ENCODE results near the gene CERKL. TPM values are rescaled to one million over a fixed set of nuclear protein-coding genes. Genes with fewer than 3 reads are reported as not detected.

CERKL gene
- total RNA-seq, 1 donor = 0.27 TPM

- no peak overlapping the region for H3K4me3 ChIP-seq (ENCODE audit: low read depth, low read length)
- no peak for DNase-seq (ENCODE audit: low read depth)
- TF ChIP-seq CTCF (IDR thresholded peaks at IDR 0.05; ENCODE audit: insufficient read depth, low read length) = no peak
Measured at GRCh38 chr2:181667234-181667633, 10.3 kb upstream of the CERKL start.

- H3K4me3 ChIP-seq (ENCODE audit: low read depth, low read length) = no peak overlapping the region
- no peak for DNase-seq (ENCODE audit: low read depth)
- TF ChIP-seq CTCF (IDR thresholded peaks at IDR 0.05; ENCODE audit: insufficient read depth, low read length) = no peak
Measured at GRCh38 chr2:181662287-181662686, 5.4 kb upstream of the CERKL start.

GRCh38 chr2:181660181-181660580 is 3.3 kb upstream of the CERKL start:
- no peak overlapping the region for H3K4me3 ChIP-seq (ENCODE audit: low read depth, low read length)
- no peak for TF ChIP-seq CTCF (IDR thresholded peaks at IDR 0.05; ENCODE audit: insufficient read depth, low read length)

GRCh38 chr2:181658444-181658843 is 1.5 kb upstream of the CERKL start:
- H3K4me3 ChIP-seq (ENCODE audit: low read depth, low read length) = no peak overlapping the region
- DNase-seq (ENCODE audit: low read depth) = no peak
- no peak for TF ChIP-seq CTCF (IDR thresholded peaks at IDR 0.05; ENCODE audit: insufficient read depth, low read length)

More at GRCh38 chr2:181660181-181660580, 3.3 kb upstream of the CERKL start:
- DNase-seq (ENCODE audit: low read depth) = no peak

- no peak for DNase-seq (ENCODE audit: low read depth)
- peak overlapping the region; percentile 59 for H3K4me3 ChIP-seq (ENCODE audit: low read depth, low read length)
- TF ChIP-seq CTCF (IDR thresholded peaks at IDR 0.05; ENCODE audit: insufficient read depth, low read length) = no peak
Measured at GRCh38 chr2:181657379-181657778, 474 bp upstream of the CERKL start.

GRCh38 chr2:181655519-181655918 is 1.4 kb downstream of the CERKL start:
- peak overlapping the region; percentile 11 for H3K4me3 ChIP-seq (ENCODE audit: low read depth, low read length)
- TF ChIP-seq CTCF (IDR thresholded peaks at IDR 0.05; ENCODE audit: insufficient read depth, low read length) = no peak
- peak; percentile 10 for DNase-seq (ENCODE audit: low read depth)

- TF ChIP-seq CTCF (IDR thresholded peaks at IDR 0.05; ENCODE audit: insufficient read depth, low read length) = no peak
- no peak for DNase-seq (ENCODE audit: low read depth)
- no peak overlapping the region for H3K4me3 ChIP-seq (ENCODE audit: low read depth, low read length)
Measured at GRCh38 chr2:181649436-181649979, 7.4 kb downstream of the CERKL start.

Data from fibroblast of the aortic adventitia (primary cell).